Liver (tissue), 9 donors: ENCODE measurements around the gene DVL1. TPM values are rescaled to one million over a fixed set of nuclear protein-coding genes. Genes with fewer than 3 reads are reported as not detected.

Experiments
- DNase-seq: peaks from one replicate; pipeline ENCODE4 v3.0.0-alpha.2; 2017; ENCODE audit warnings: low spot score
- H3K27ac ChIP-seq, 2 donors: one replicate each; pipeline ENCODE4 v1.7.0; 2013; ENCODE audit warnings: inconsistent platforms in 2 of 2, low read length in 2 of 2, control low read depth in 1 of 2, low read depth in 1 of 2, mild to moderate bottlenecking in 1 of 2
- H3K27me3 ChIP-seq, 4 donors: one replicate each; pipeline versions ENCODE4 v1.6.1 to v1.7.0; 2013; ENCODE audit warnings: low read length in 3 of 4, inconsistent platforms in 1 of 4, mild to moderate bottlenecking in 1 of 4, moderate library complexity in 1 of 4; ENCODE audit not compliant: control insufficient read depth in 4 of 4, insufficient read depth in 4 of 4
- H3K36me3 ChIP-seq, 4 donors: one replicate each; pipeline versions ENCODE4 v1.6.1 to v1.7.0; 2013; ENCODE audit warnings: low read length in 3 of 4, mild to moderate bottlenecking in 3 of 4, low read depth in 1 of 4, moderate library complexity in 1 of 4; ENCODE audit not compliant: control insufficient read depth in 4 of 4, insufficient read depth in 3 of 4
- H3K4me1 ChIP-seq, 4 donors: one replicate each; pipeline versions ENCODE4 v1.6.1 to v1.7.0; 2013; ENCODE audit warnings: low read length in 3 of 4, mild to moderate bottlenecking in 3 of 4, moderate library complexity in 1 of 4; ENCODE audit not compliant: control insufficient read depth in 4 of 4, insufficient read depth in 4 of 4
- H3K4me3 ChIP-seq, 3 donors: one replicate each; pipeline versions ENCODE4 v1.6.1 to v1.7.0; 2013; ENCODE audit warnings: low read length in 3 of 3, control low read depth in 1 of 3, low read depth in 1 of 3, mild to moderate bottlenecking in 1 of 3
- H3K9ac ChIP-seq, 2 donors: one replicate each; pipeline ENCODE4 v1.7.0; 2013; ENCODE audit warnings: low read length in 2 of 2, mild to moderate bottlenecking in 2 of 2, moderate library complexity in 2 of 2, control low read depth in 1 of 2, low read depth in 1 of 2
- H3K9me3 ChIP-seq, 4 donors: one replicate each; pipeline versions ENCODE4 v1.6.1 to v1.7.0; 2013; ENCODE audit warnings: low read length in 3 of 4; ENCODE audit not compliant: control insufficient read depth in 4 of 4
- CTCF ChIP-seq: fragments of 150-350 bp; IDR thresholded peaks from 2 replicates; pipeline ENCODE4 v1.5.1; 2017; ENCODE audit warnings: improper control_type of control experiment, low read depth, low read length; ENCODE audit not compliant: missing input control
- EGR1 ChIP-seq, 2 donors: IDR thresholded peaks; 2 replicates each; pipeline ENCODE4 v1.6.1; 2016 to 2018; ENCODE audit warnings: antibody characterized with exemption in 2 of 2, low read depth in 2 of 2
- FOXA1 ChIP-seq: IDR thresholded peaks from 2 replicates; pipeline ENCODE4 v1.6.1; 2016; ENCODE audit warnings: antibody characterized with exemption
- HNF4A ChIP-seq, 2 donors: conservative IDR thresholded peaks; 2 replicates each; pipeline ENCODE4 v1.6.1; 2016; ENCODE audit warnings: antibody characterized with exemption in 2 of 2, mild to moderate bottlenecking in 2 of 2
- HNF4G ChIP-seq: IDR thresholded peaks from 2 replicates; pipeline ENCODE4 v1.6.1; 2016; ENCODE audit warnings: antibody characterized with exemption
- JUND ChIP-seq, 2 donors: IDR thresholded peaks; 2 replicates each; pipeline ENCODE4 v1.6.1; 2016; ENCODE audit warnings: antibody characterized with exemption in 2 of 2
- NR2F2 ChIP-seq: IDR thresholded peaks from 2 replicates; pipeline ENCODE4 v1.6.1; 2016; ENCODE audit warnings: antibody characterized with exemption
- RAD21 ChIP-seq, 2 donors: IDR thresholded peaks; 2 replicates each; pipeline ENCODE4 v1.6.1; 2016; ENCODE audit warnings: antibody characterized with exemption in 2 of 2, mild to moderate bottlenecking in 2 of 2
- REST ChIP-seq: IDR thresholded peaks from 2 replicates; pipeline ENCODE4 v1.6.1; 2016; ENCODE audit warnings: antibody characterized with exemption, mild to moderate bottlenecking
- RXRA ChIP-seq, 2 donors: IDR thresholded peaks; 2 replicates each; pipeline ENCODE4 v1.6.1; 2017 to 2018; ENCODE audit warnings: antibody characterized with exemption in 2 of 2, mild to moderate bottlenecking in 1 of 2
- TAF1 ChIP-seq: conservative IDR thresholded peaks from 2 replicates; pipeline ENCODE4 v1.6.1; 2016; ENCODE audit warnings: antibody characterized with exemption, mild to moderate bottlenecking
- YY1 ChIP-seq: IDR thresholded peaks from 2 replicates; pipeline ENCODE4 v1.6.1; 2016; ENCODE audit warnings: antibody characterized with exemption, mild to moderate bottlenecking
- WGBS: extraction: QIAGEN DNeasy Blood & Tissue Kit; methylation state at CpG from one replicate; pipeline ENCODE4 v1.1.7; 2013; 5-methylcytosine and 5-hydroxymethylcytosine counted together
- polyA plus RNA-seq, 2 donors: library from polyadenylated mRNA; stranded (reverse) in 1 of 2; unstranded in 1 of 2; fragments of 200-250 nt in 1 of 2; fragments of >200 nt in 1 of 2; fragmentation: Nextera tagmentation in 1 of 2; extraction: Ambion mirVana in 1 of 2; gene quantifications; one replicate each; pipeline versions ENCODE4 v1.2.1 to v1.2.3, GENCODE V29; 2013 to 2015
- total RNA-seq, 2 donors: library from RNA; depleted of rRNA; stranded (reverse); fragments of >200 nt; gene quantifications; one replicate each; pipeline ENCODE4 v1.2.3, GENCODE V29; 2014
- donor health status: healthy.
- donor health status: healthy.
- donor health status: healthy.
- donor health status: healthy.
- donor health status: healthy.

The DVL1 gene
- total and polyA plus RNA-seq, 4 donors = 5.7 to 41.2 (median 24.8) TPM

GRCh38 chr1:1393014-1393413, 43.8 kb upstream of the DVL1 start:
- Histone ChIP-seq H3K27ac (no peak overlapping the region), H3K9me3 (no peaks in the 10 kb centered on the region), H3K9ac (no peak overlapping the region), H3K4me3 (no peak overlapping the region), H3K36me3 (peaks cover 35 to 81% (median 64%) of the 10 kb centered on the region in 4 donors), H3K4me1 (peaks cover 2 to 12% (median 9%) of the 10 kb centered on the region in 4 donors), H3K27me3 (no peaks in the 10 kb centered on the region)
- no peak for TF ChIP-seq RXRA (IDR thresholded peaks at IDR 0.05)
- TF ChIP-seq HNF4G = no peak
- no peak for TF ChIP-seq HNF4A (conservative IDR thresholded peaks at IDR 0.05)
- TF ChIP-seq TAF1 = no peak
- no peak for TF ChIP-seq YY1
- no peak for DNase-seq
- 92% methylated on average over 4 of the region's 4 CpGs for WGBS

GRCh38 chr1:1391225-1391624, 42.0 kb upstream of the DVL1 start:
- Histone ChIP-seq H3K27me3 (no peaks in the 10 kb centered on the region), H3K4me1 (no peaks in the 10 kb centered on the region), H3K4me3 (no peak overlapping the region), H3K27ac (no peak overlapping the region), H3K9ac (no peak overlapping the region), H3K9me3 (no peaks in the 10 kb centered on the region), H3K36me3 (peaks cover 46 to 89% (median 72%) of the 10 kb centered on the region in 4 donors)
- TF ChIP-seq FOXA1 = no peak
- TF ChIP-seq EGR1 (IDR thresholded peaks at IDR 0.05; ENCODE audit: low read depth in 2 of 2) = no peak
- TF ChIP-seq YY1 = no peak
- TF ChIP-seq RAD21 (IDR thresholded peaks at IDR 0.05) = no peak
- TF ChIP-seq TAF1 = no peak
- no peak for TF ChIP-seq REST
- TF ChIP-seq NR2F2 = no peak
- DNase-seq = no peak
- WGBS = 90% methylated on average over 12 of the region's 12 CpGs

GRCh38 chr1:1390675-1391074, 41.5 kb upstream of the DVL1 start:
- H3K27me3 ChIP-seq = no peaks in the 10 kb centered on the region
- no peak overlapping the region for H3K9ac ChIP-seq
- no peaks in the 10 kb centered on the region for H3K9me3 ChIP-seq
- H3K4me3 ChIP-seq = no peak overlapping the region
- 89% methylated on average over 12 of the region's 12 CpGs for WGBS
- H3K27ac ChIP-seq = no peak overlapping the region
- no peak for TF ChIP-seq CTCF
- TF ChIP-seq JUND (IDR thresholded peaks at IDR 0.05) = no peak
- no peak for DNase-seq
- H3K4me1 ChIP-seq = no peaks in the 10 kb centered on the region
- peaks cover 47 to 94% (median 76%) of the 10 kb centered on the region in 4 donors for H3K36me3 ChIP-seq
